Kidney (tissue), 14 donors: ENCODE measurements around the gene SCMH1. TPM values are rescaled to one million over a fixed set of nuclear protein-coding genes. Genes with fewer than 3 reads are reported as not detected.

Experiments
- DNase-seq, 5 donors: peaks; one replicate each; pipeline ENCODE4 v3.0.0-alpha.2; 2013 to 2020
- FAIRE-seq: peaks from 2 replicates; lab custom pipeline; 2012; peaks lifted over from hg19 to GRCh38; lab: Jason Lieb, UNC
- H3K27ac ChIP-seq, 2 donors: one replicate each; pipeline ENCODE4 v1.7.0; 2013; ENCODE audit warnings: low read depth in 2 of 2, low read length in 2 of 2, inconsistent platforms in 1 of 2
- H3K27me3 ChIP-seq: one replicate; pipeline ENCODE4 v1.7.1; 2013; ENCODE audit warnings: low read length, inconsistent platforms; ENCODE audit not compliant: control insufficient read depth, insufficient read depth
- H3K36me3 ChIP-seq, 3 donors: one replicate each; pipeline versions ENCODE4 v1.7.0 to v1.7.1; 2013; ENCODE audit warnings: low read length in 3 of 3, control low read depth in 1 of 3, inconsistent platforms in 1 of 3; ENCODE audit not compliant: insufficient read depth in 3 of 3, control insufficient read depth in 2 of 3
- H3K4me1 ChIP-seq, 3 donors: one replicate each; pipeline versions ENCODE4 v1.7.0 to v1.7.1; 2013; ENCODE audit warnings: low read length in 3 of 3, inconsistent platforms in 1 of 3, low read depth in 1 of 3; ENCODE audit not compliant: control insufficient read depth in 2 of 3, insufficient read depth in 2 of 3
- H3K4me3 ChIP-seq, 3 donors: one replicate each; pipeline versions ENCODE4 v1.7.0 to v1.8.1; 2013; ENCODE audit warnings: low read length in 3 of 3, control low read depth in 1 of 3, inconsistent platforms in 1 of 3
- H3K9ac ChIP-seq, 3 donors: one replicate each; pipeline versions ENCODE4 v1.7.0 to v1.7.1; 2013; ENCODE audit warnings: low read length in 3 of 3, control low read depth in 1 of 3, inconsistent platforms in 1 of 3
- H3K9me3 ChIP-seq, 3 donors: one replicate each; pipeline versions ENCODE4 v1.7.0 to v1.7.1; 2013; ENCODE audit warnings: low read length in 3 of 3, control low read depth in 1 of 3, inconsistent platforms in 1 of 3; ENCODE audit not compliant: control insufficient read depth in 2 of 3, insufficient read depth in 1 of 3
- CTCF ChIP-seq: IDR thresholded peaks from 3 replicates; pipeline ENCODE4 v1.5.1; 2012; ENCODE audit warnings: mild to moderate bottlenecking, moderate library complexity, borderline replicate concordance; ENCODE audit not compliant: insufficient read depth; ENCODE audit errors: extremely low read depth
- intact Hi-C: fragments of 100-400 bp; cut with DNase I; formaldehyde crosslinking; loops from one replicate; pipeline ENCODE4 v1.11.1; 2022
- polyA plus RNA-seq: library from polyadenylated mRNA; stranded (reverse); fragments of 350-450 nt; fragmentation: Illumina TruSeq; extraction: RNeasy Lipid Tissue Mini Kit (QIAGEN cat#74804); gene quantifications from one replicate; pipeline ENCODE4 v1.2.3, GENCODE V29; 2014; ENCODE audit warnings: low read depth, low replicate concordance; ENCODE audit not compliant: insufficient read depth
- total RNA-seq: library from RNA; stranded (reverse); fragmentation: NEBNext Ultra II Directional; extraction: Animal tissue kit (Norgen Biotek cat#: 25700); gene quantifications from one replicate; pipeline ENCODE4 v1.2.1, GENCODE V29; 2021
- donor health status: control.
- donor health status: control.
- donor health status: control.
- donor health status: control.
- donor health status: control.
- donor health status: DM: yes; HTN: yes; CAD: no.
- donor health status: Normal renal cell carcinoma (clear cell type).

Gene SCMH1
- total and polyA plus RNA-seq, 2 donors from 2014 or later, result 26.4 to 58.3 TPM

GRCh38 chr1:41021526-41022308, 220.4 kb downstream of the SCMH1 start, which contains the start of gene SLFNL1:
Gene SLFNL1, minus strand, starts transcription at chr1:41021725. Its CDS starts 1,065 bp downstream, at chr1:41020660.
- no peak for TF ChIP-seq CTCF
- intact Hi-C loops, result no loop called here
- Histone ChIP-seq H3K9ac (no peak within 1 kb of the TSS), H3K4me3 (no peak within 1 kb of the TSS), H3K9me3 (no peaks in the 10 kb centered on the region), H3K27me3 (no peaks in the 10 kb centered on the region), H3K27ac (no peak within 1 kb of the TSS), H3K4me1 (peaks cover 0 to 9% (median 0%) of the 10 kb centered on the region in 3 donors), H3K36me3 (peaks cover 0 to 5% (median 0%) of the 10 kb centered on the region in 3 donors)
- FAIRE-seq (no peak), DNase-seq (peak in 4 of 5 donors; percentile 59 to 88 (median 70))

GRCh38 chr1:41020654-41021053, 221.5 kb downstream of the SCMH1 start:
- no peak overlapping the region for H3K27ac ChIP-seq
- H3K9ac ChIP-seq, result no peak overlapping the region
- TF ChIP-seq CTCF, result no peak
- no peaks in the 10 kb centered on the region for H3K27me3 ChIP-seq
- FAIRE-seq (no peak), DNase-seq (no peak)
- no peaks in the 10 kb centered on the region for H3K36me3 ChIP-seq
- intact Hi-C loops, result no loop called here
- peaks cover 0 to 10% (median 2%) of the 10 kb centered on the region in 3 donors for H3K4me1 ChIP-seq
- H3K9me3 ChIP-seq, result no peaks in the 10 kb centered on the region
- H3K4me3 ChIP-seq, result no peak overlapping the region

- H3K4me3 ChIP-seq, result no peak overlapping the region
- no peaks in the 10 kb centered on the region for H3K27me3 ChIP-seq
- no peak for TF ChIP-seq CTCF
- intact Hi-C loops, result no loop called here
- H3K36me3 ChIP-seq, result no peaks in the 10 kb centered on the region
- no peaks in the 10 kb centered on the region for H3K9me3 ChIP-seq
- DNase-seq (peak in 1 of 5 donors; percentile 74), FAIRE-seq (no peak)
- H3K9ac ChIP-seq, result no peak overlapping the region
- H3K27ac ChIP-seq, result no peak overlapping the region
- peaks cover 0 to 14% (median 7%) of the 10 kb centered on the region in 3 donors for H3K4me1 ChIP-seq
These were observed 222.0 kb downstream of the SCMH1 start for GRCh38 chr1:41020109-41020576.
